T-helper 22 cell (primary cell): ENCODE measurements around the gene CLPSL1.

Source experiments
- DNase-seq: peaks from one replicate; pipeline ENCODE4 v3.0.0-alpha.2; 2020; ENCODE audit warnings: low read depth

The CLPSL1 gene

DNA sequence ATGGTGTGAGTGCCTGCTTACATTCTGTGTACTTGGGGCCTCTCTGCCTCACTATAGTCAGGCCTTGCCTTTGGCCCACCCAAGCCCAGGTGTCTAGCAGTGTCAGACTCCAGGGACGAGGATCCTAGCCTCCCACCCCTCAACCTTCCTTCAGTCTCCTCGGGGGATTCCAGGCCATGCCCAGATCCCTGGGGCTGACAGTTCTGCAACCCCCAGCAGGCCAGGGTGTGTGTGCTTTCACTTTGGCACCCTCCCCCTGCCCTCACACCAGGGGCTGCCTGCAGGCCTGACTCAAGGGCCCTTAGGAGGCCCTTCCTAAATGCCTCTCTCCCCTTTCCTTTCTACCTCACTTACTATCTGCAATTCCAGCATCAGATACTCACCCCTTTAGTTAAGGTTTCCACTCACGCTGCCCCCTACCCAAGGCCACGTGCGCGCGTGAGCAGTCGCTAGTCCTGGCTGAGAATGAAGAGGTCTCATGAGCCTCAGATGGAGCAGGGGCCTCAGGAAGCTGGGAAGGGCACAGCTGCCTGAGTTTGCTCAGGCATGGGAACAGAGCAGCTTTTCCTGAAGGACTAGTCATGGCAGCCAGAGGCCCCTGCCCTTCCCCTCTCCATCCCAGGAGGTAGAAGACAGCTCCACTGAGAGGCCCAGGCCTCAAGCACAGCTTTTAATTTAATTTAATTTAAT is 17.2 kb downstream of the CLPSL1 start:
- no peak for DNase-seq

DNA sequence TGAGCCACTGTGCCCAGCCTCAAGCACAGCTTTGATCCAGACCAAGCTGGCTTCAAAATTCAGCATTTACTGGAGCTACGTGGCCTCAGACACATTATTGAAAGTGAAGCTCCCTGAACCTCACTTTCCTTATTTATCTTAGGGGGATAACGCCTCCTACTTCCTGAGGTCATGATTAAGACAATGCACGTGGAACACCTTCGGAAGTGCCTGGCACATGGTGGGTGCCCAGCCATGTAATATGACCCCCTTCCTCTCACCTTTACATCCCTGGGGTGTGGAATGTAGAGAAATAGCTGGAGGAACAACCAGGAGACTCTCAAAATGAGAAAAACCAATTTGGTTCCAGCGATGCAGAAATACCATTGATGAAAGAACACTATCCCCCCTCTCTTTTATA is 17.9 kb downstream of the CLPSL1 start:
- no peak for DNase-seq

DNA sequence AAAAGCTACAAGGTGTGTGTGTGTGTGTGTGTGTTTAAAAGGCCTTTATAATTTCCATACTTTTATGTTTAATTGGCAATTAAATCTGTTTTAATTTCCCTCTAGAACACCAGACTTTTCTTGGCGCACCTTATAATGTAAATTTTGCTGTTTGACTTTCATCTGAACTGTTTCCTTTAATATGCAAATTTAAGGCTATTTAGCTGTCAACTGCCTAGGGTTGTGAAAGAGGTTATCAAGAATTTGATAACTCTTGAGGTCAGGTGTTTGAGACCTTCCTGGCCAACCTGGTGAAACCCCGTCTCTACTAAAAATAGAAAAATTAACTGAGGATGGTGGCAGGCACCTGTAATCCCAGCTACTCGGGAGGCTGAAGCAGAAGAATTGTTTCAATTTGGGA is 20.3 kb downstream of the CLPSL1 start:
- DNase-seq = no peak

DNA sequence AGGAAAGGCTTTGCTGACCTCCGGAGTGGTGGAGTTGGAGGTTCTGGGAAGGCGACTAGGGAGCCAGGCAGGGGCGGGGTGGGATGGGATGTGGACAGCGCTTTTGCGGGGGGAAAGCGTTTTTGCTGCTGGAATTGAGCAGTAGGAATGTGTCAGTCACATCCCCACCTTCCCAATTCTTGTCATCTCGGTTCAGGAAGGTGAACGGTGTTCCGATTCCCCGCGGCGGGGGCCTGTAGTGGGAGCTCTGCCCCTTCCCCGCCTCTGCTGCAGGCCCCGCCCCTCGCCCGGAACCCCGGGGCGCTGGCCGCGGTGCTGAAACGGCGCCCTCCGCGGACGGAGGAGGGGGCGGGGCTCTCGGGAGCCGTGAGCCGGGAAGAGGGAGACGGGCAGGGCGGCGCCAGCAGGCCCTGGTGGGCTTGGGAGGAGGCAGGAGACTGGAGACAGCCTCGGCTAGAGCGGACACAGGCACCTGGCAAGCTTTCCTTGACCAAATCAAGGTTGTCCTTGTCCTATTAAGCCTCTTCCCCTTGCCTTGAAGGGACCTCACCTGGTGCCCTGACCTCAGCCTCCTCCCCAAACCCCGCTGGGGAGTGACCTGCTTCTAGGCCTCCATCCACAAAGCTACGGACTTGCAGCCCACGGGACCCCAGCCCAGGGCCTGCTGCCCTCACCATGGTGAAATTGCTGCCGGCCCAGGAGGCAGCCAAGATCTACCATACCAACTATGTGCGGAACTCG is 24.3 kb downstream of the CLPSL1 start, which contains the start of gene LHFPL5:
Gene LHFPL5 (plus strand): TSS at position 357 of the 741 bp plus-strand sequence. CDS start 319 bp downstream, at position 676.
- no peak for DNase-seq

DNA sequence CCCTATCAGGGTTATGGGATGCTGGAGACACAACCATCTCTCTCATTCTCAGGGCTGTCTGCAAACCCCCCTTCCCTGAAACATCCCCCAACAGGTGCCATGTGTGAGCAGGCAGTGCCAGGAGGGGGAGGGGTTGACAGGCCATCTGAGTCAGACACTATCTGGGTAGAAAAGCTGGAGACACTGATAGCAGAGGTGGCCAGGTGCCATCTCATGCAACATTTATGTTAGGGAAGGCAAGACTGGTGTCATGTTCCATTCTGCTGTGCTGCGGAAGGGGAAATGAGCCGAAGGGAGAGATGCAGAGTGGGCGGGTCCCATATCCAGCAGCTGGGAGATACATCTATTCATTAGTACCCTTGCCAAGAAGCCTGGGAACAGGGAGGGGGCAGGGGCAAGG is 27.9 kb downstream of the CLPSL1 start:
- DNase-seq = no peak

DNA sequence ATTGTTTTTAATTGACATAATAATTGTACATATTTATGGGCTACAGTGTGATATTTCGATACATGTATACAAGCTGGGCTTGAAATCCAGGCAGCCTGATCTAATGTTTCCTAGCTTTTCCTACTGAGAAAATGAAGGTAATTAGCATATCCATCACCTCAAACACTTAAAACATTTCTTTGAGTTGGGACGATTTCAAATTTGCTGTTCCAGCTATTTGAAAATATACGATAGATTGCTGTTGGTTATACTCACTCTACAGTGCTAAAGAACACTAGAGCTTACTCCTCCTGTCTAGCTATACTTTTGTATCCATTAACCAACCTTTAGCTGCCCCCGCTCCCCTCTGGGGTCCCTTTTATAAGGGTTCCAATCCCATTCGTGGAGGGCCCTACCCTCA is 29.0 kb downstream of the CLPSL1 start:
- DNase-seq = no peak

DNA sequence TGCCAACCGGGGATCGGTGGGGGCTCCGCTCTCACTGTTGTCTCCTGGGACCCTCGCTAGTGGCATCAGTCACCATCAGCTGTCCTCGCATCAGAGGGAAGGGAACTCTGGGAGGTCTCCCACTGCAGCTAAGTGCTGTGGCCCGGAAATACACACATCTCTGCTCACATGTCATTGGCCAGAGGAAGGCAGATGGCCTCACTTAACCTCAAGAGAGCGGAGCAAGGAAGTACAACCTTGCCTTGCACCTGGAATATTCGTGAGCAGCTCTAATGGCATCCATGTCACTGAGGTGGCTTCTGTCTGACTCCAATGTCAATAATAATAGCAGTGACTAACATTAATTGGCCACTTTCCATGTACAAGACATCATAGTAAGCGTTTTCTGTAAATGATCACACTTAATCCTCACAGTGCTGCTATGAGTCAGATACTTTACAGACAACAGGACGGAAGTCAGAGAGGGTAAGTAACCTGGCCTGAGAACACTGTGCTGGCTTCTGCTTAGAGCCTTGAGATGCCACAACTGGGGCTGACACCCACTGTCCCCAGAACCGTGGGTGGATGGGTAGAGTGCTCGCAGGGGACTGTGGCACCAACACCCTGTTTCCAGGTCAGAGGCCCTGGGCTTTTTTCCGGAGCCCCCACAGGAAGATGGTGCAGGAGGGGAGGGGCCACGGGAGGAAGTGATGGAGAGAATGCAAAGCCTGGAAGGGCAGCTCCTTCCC is 30.3 kb downstream of the CLPSL1 start:
- DNase-seq = no peak

DNA sequence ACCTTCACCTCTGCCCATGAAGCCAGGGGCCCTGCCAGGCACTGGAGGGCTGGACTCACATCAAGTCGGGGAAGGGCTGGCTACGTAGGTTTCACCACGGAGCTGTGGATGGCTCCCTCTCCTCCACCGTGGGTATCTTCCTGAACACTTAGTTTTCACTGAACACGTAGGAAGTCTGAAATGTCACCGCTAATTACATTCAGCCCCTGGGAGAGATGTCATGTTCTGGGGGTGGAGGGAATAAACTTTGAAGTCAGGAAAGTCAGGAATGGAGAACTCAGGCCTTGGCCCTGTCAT is 30.8 kb downstream of the CLPSL1 start:
- DNase-seq = no peak

DNA sequence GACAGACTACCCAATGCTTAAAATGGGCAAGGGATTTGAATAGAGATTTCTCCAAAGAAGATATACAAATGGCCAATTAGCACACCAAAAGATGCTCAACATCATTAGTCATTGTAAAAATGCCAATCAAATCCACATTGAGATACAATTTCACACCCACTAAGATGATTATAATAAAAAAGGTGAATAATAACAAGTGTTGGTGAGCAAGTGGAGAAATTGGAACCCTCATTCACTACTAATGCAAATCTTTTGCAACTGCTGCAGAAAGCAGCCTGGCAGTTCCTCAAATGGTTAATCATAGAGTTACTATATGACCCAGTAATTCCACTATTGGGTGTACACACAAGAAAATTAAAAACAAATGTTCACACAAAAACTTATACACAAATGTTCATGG is 36.7 kb downstream of the CLPSL1 start:
- DNase-seq = no peak

DNA sequence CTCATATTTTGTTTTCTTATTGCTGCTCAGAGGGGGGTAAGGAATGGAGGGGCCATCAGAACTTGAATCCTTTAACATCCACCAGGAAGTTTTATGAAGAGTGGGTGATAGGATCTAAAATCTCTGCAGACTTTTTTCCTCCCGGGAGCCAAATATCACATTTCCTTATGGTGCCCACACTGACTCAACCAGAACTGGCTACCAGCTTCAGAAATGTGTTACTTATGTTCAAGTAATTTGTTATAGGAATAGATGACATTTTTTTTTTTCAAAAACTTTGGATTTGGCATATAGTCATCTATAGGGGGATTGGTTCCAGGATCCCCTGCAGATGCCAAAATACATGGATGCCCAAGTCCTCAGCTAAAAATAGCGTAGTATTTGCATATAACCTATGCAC is 42.8 kb downstream of the CLPSL1 start:
- no peak for DNase-seq

DNA sequence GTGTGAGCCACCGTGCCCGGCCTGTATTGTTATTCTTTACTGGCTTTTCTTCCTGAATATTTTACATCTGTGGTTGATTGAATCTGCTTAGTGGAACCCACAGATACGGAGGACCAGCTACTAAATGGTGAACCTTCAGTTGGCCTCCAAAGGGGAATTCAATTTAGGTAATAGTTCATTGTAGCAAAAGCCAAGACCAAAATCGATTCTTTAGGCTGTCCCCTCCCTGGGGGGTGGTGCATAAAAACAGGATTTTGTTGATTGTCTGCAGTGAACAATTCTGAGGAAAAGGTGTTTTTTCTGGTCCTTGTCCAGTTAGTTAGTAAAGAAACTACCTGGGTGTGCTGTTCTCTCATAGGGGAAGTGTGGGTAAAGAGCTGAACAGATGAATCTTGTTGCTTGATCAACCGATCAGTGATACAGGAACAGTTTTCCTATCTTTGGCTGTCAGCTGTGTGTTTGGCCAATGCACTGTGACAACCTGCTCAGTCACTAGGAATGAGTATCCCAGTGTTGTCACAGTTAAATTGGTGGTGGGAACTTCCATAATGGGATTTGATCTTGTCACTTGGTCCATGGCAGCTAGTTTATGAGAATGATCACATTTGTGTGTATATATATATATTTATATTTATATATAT is 43.9 kb downstream of the CLPSL1 start:
- DNase-seq = no peak

DNA sequence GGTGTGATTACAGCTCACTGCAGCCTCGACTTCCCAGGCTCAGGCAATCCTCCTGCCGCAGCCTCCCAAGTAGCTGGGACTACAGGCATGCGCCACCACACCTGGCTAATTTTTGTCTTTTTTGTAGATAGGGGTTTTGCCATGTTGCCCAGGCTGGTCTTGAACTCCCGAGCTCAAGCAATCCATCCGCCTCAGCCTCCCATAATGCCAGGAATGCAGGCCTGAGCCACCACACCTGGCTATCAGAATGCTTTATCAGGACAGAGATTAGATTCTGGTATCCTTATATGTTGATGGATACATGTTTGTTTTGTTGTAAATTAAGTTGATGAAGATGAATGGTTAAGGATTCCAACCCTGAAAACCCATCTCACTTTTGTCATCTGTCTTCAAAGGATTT is 48.5 kb downstream of the CLPSL1 start:
- no peak for DNase-seq

DNA sequence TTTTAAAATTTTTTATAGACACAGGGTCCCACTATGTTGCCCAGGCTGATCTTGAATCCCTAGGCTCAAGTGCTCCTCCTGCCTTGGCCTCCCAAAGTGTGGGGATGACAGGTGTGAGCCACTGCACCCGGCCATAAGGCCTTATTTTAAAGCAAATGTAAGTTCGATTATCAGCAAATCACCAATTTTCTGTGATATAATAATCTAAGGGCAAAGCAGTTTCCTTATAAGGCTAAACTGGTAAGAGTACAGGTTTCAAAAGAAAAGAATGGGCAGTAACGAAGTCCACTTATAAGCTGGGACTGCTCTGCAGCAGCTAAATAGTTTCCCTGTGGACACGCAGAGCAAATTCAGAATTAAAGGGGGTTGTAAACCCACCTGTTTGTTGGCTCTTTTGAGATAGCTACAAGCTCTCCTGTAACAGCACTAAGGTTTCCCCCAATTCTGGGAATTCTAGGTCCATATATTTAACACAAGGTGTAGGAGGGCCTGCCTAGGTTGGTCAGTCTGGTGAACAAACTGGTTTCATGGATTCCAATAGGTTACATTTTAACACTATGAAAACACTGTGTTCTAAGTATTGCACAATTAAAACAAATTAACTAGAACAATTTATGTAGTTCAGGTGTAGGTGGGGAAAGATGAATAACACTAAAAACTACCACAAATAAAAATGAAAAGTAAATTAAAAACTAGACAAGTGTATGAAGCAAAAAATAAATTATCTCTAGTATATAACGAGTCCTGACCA is 50.6 kb downstream of the CLPSL1 start:
- DNase-seq = no peak

DNA sequence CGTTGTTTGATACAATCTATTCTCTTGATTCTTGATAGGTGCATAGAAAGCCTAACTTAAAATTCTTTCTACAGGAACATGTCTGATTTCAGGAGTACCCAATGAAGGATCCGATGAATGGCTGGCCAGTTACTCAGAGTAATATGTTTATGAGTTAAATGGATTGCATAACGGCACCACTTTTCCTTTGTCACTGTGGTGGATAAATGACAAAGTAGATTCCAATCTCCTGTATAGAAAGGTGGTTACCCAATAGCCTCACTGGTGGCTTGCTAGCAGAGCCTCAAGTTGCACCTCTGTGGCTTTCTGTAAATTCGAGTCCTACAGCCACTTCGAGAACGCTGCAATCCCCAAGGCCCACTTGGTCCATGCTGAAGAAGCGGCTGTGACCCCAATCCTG is 52.7 kb downstream of the CLPSL1 start:
- DNase-seq = no peak
